Panc1 (cell line): ENCODE measurements around the gene PLOD3. TPM values are rescaled to one million over a fixed set of nuclear protein-coding genes. Genes with fewer than 3 reads are reported as not detected.
A peak's percentile ranks its signal among the peaks of the same experiment; 100 is the strongest.

ENCODE experiments used
- ATAC-seq: fragments of 200-7000 bp; cut with Tn5 transposase; 2 replicates; pipeline ENCODE4 v1.9.1; 2020; ENCODE audit warnings: mild to moderate bottlenecking, moderate library complexity
- BruUV-seq: library from RNA; stranded (reverse); fragments of 400-500 nt; replicated peaks from 2 replicates; lab custom pipeline; 2021; lab: Mats Ljungman, UMichigan
- CTCF ChIA-PET: fragments of 300-600 bp; sonication (Branson Sonifier 250); formaldehyde crosslinking; loops from one replicate; lab custom pipeline; 2022; ENCODE audit warnings: antibody characterized with exemption; lab: Charles Lee
- POLR2A ChIA-PET: fragments of 300-600 bp; sonication (Branson Sonifier 250); formaldehyde crosslinking; loops from one replicate; lab custom pipeline; 2022; ENCODE audit warnings: antibody characterized with exemption; lab: Charles Lee
- DNase-seq: peaks from one replicate; pipeline ENCODE4 v3.0.0-alpha.2; 2010; ENCODE audit warnings: low read depth, low spot score
- H3K27ac ChIP-seq: 2 replicates; pipeline ENCODE4 v1.5.1; 2011; ENCODE audit warnings: mild to moderate bottlenecking, low read length, inconsistent platforms
- H3K27me3 ChIP-seq: fragments of 200-500 bp; sonication (Bioruptor generic); 2 replicates; pipeline ENCODE4 v1.6.0; 2014; ENCODE audit warnings: low read length, inconsistent platforms; ENCODE audit not compliant: control insufficient read depth, insufficient read depth
- H3K36me3 ChIP-seq: fragments of 200-500 bp; sonication (Bioruptor generic); 2 replicates; pipeline ENCODE4 v1.5.1; 2014; ENCODE audit warnings: inconsistent platforms, mild to moderate bottlenecking, low read length, moderate library complexity; ENCODE audit not compliant: control insufficient read depth, insufficient read depth
- H3K4me1 ChIP-seq: 2 replicates; pipeline ENCODE4 v1.5.1; 2011; ENCODE audit warnings: inconsistent platforms, mild to moderate bottlenecking, low read length, moderate library complexity; ENCODE audit not compliant: control insufficient read depth, insufficient read depth
- H3K4me3 ChIP-seq, 2 experiments: 2 replicates each; pipeline ENCODE4 v1.5.1; 2011 to 2012; ENCODE audit warnings: low read depth in 2 of 2, low read length in 2 of 2, mild to moderate bottlenecking in 2 of 2, inconsistent platforms in 1 of 2, moderate library complexity in 1 of 2
- H3K9me3 ChIP-seq: fragments of 200-500 bp; sonication (Bioruptor generic); 2 replicates; pipeline ENCODE4 v1.5.1; 2014; ENCODE audit warnings: low read depth, mild to moderate bottlenecking, inconsistent platforms, low read length, moderate library complexity; ENCODE audit not compliant: control insufficient read depth, insufficient read depth
- POLR2AphosphoS5 ChIP-seq: IDR thresholded peaks from 2 replicates; pipeline ENCODE4 v1.6.1; 2012; ENCODE audit warnings: mild to moderate bottlenecking, low read depth, low read length, moderate library complexity
- SIN3A ChIP-seq: IDR thresholded peaks from 2 replicates; pipeline ENCODE4 v1.6.1; 2012; ENCODE audit warnings: low read depth, mild to moderate bottlenecking, low read length, moderate library complexity, borderline replicate concordance; ENCODE audit not compliant: insufficient read depth
- TCF7L2 ChIP-seq: IDR thresholded peaks from 2 replicates; pipeline ENCODE4 v1.6.1; 2011; ENCODE audit warnings: mild to moderate bottlenecking, low read depth, low read length, inconsistent platforms
- in situ Hi-C: cut with HindIII; loops from 2 replicates; pipeline ENCODE4 v1.10.0; 2016; ENCODE audit warnings: low sequenced_read_pairs, low pct_unique_long_range_greater_than_20kb
- intact Hi-C: fragments of 100-400 bp; cut with micrococcal nuclease; formaldehyde crosslinking; loops from one replicate; pipeline ENCODE4 v1.10.0; 2022; ENCODE audit not compliant: unreplicated experiment
- total RNA-seq: library from RNA; stranded (reverse); gene quantifications from one replicate; pipeline ENCODE4 v1.2.1, GENCODE V29; 2021; ENCODE audit not compliant: unreplicated experiment
- TF ChIP-seq, protein P1 (sequence below), 2 experiments: IDR thresholded peaks; 2 replicates each; pipeline ENCODE4 v1.6.1; 2011 to 2012; ENCODE audit warnings: low read depth in 2 of 2, control low read depth in 1 of 2, low read length in 1 of 2, mild to moderate bottlenecking in 1 of 2, moderate library complexity in 1 of 2; ENCODE audit not compliant: insufficient read depth in 1 of 2
- TF ChIP-seq, protein P2 (sequence below): fragments of 450-650 bp; IDR thresholded peaks from 2 replicates; pipeline ENCODE4 v1.5.1; 2017; ENCODE audit warnings: mild to moderate bottlenecking

Gene PLOD3
- total RNA-seq, 1 experiment from 2014 or later, result 93.0 TPM

DNA sequence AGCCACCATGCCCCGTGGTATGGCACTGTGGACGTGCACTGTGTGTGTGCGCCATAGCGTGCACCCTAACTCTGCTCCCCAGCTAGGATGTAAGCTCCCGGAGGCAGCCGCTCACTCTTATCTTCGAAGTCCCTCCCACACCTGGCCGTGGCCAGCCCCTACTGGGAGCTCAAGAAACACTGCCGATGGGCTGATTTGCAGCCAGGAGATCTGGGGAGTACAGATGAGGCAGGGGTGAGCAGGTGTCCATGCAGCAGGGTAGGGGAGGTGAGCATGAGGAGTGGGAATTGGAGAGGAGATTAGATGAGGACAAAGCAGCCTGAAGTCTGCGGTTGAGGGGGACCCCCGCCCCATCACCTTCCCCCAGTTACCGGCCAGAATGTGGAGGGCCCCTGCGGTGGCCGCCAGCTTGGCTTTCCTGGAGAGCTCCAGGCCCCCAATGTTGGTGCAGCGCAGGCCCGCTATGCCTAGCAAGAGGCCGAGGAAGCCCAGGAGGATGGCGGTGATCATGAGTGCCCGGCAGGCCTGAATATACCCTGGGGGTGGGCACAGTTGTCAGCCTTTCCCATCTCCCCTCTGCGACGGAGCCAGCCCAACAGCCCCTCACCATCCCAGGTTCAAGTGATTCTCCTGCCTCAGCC is 16.6 kb upstream of the PLOD3 start:
- Histone ChIP-seq H3K4me3 (no peak overlapping the region), H3K27me3 (no peaks in the 10 kb centered on the region), H3K36me3 (no peaks in the 10 kb centered on the region), H3K4me1 (peaks cover 6% of the 10 kb centered on the region; the same call in 1 of the 2 replicates), H3K27ac (no peak overlapping the region), H3K9me3 (no peaks in the 10 kb centered on the region)
- ChIA-PET POLR2A (no interaction called here), CTCF (no interaction called here)
- TF ChIP-seq TCF7L2 (no peak), SIN3A (no peak)
- ATAC-seq, result no peak
- intact Hi-C loops (no loop called here), in situ Hi-C loops (no loop called here)
- no peak for DNase-seq
- no TSS peak for BruUV-seq

DNA sequence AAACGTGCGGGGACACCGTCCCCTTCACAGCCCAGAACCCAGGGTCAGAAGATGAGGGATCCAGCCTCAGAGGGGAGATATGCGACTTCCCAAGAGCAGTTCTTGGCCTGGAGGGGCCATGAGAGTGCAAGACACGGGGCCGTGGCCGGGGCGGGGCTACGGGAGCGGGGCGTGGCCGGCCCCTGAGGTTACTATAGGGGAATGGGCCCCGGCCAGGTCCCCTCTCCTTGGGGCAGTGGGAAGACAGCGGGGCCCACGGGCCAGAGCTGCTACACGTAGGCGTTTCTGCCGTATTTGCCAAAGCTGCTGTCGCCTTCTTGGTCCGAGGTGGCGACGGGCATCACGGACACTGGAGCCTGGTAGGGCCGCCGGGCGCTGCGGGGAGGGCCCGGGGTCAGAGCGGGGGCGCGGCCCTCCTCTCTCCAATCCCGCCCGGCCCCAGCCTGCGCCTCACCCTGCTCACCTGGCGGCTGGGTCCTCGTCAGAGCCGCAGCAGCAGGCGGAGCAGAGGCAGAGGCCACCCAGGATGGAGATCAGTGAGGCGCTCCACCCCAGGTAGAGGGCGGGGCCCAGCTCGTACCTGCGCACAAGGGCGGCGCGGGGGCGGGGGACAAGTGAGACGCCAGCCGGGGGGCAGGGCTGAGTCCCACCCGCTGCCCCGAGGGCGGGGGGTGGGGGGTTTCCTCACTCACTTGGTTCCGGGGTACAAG is 14.9 kb upstream of the PLOD3 start:
- ChIA-PET POLR2A (no interaction called here), CTCF (interaction anchor here (0.9 kb wide), 1 partner anchor 51 kb away, joined by 3 read pairs; no protein-coding TSS in a partner anchor)
- no TSS peak for BruUV-seq
- H3K27me3 ChIP-seq, result no peaks in the 10 kb centered on the region
- H3K36me3 ChIP-seq, result no peaks in the 10 kb centered on the region
- H3K9me3 ChIP-seq, result no peaks in the 10 kb centered on the region
- in situ Hi-C loops (no loop called here), intact Hi-C loops (no loop called here)
- H3K4me3 ChIP-seq, result peak overlapping the region; percentile 42 to 55
- TF ChIP-seq SIN3A (no peak), POLR2AphosphoS5 (no peak), TCF7L2 (no peak)
- TF ChIP-seq, protein P1, sequence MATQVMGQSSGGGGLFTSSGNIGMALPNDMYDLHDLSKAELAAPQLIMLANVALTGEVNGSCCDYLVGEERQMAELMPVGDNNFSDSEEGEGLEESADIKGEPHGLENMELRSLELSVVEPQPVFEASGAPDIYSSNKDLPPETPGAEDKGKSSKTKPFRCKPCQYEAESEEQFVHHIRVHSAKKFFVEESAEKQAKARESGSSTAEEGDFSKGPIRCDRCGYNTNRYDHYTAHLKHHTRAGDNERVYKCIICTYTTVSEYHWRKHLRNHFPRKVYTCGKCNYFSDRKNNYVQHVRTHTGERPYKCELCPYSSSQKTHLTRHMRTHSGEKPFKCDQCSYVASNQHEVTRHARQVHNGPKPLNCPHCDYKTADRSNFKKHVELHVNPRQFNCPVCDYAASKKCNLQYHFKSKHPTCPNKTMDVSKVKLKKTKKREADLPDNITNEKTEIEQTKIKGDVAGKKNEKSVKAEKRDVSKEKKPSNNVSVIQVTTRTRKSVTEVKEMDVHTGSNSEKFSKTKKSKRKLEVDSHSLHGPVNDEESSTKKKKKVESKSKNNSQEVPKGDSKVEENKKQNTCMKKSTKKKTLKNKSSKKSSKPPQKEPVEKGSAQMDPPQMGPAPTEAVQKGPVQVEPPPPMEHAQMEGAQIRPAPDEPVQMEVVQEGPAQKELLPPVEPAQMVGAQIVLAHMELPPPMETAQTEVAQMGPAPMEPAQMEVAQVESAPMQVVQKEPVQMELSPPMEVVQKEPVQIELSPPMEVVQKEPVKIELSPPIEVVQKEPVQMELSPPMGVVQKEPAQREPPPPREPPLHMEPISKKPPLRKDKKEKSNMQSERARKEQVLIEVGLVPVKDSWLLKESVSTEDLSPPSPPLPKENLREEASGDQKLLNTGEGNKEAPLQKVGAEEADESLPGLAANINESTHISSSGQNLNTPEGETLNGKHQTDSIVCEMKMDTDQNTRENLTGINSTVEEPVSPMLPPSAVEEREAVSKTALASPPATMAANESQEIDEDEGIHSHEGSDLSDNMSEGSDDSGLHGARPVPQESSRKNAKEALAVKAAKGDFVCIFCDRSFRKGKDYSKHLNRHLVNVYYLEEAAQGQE (IDR thresholded peaks at IDR 0.05; ENCODE audit: insufficient read depth in 1 of 2, low read depth in 2 of 2, low read length in 1 of 2), result no peak
- TF ChIP-seq, protein P2, sequence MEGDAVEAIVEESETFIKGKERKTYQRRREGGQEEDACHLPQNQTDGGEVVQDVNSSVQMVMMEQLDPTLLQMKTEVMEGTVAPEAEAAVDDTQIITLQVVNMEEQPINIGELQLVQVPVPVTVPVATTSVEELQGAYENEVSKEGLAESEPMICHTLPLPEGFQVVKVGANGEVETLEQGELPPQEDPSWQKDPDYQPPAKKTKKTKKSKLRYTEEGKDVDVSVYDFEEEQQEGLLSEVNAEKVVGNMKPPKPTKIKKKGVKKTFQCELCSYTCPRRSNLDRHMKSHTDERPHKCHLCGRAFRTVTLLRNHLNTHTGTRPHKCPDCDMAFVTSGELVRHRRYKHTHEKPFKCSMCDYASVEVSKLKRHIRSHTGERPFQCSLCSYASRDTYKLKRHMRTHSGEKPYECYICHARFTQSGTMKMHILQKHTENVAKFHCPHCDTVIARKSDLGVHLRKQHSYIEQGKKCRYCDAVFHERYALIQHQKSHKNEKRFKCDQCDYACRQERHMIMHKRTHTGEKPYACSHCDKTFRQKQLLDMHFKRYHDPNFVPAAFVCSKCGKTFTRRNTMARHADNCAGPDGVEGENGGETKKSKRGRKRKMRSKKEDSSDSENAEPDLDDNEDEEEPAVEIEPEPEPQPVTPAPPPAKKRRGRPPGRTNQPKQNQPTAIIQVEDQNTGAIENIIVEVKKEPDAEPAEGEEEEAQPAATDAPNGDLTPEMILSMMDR, result no peak
- H3K27ac ChIP-seq, result peak overlapping the region; percentile 49
- H3K4me1 ChIP-seq, result peaks cover 6% of the 10 kb centered on the region; the same call in 1 of the 2 replicates
- ATAC-seq, result peak; percentile 75
- no peak for DNase-seq
